HepG2 (cell line): ENCODE measurements around the gene TBC1D16. TPM values are rescaled to one million over a fixed set of nuclear protein-coding genes. Genes with fewer than 3 reads are reported as not detected.
A peak's percentile ranks its signal among the peaks of the same experiment; 100 is the strongest.

Experiments
- FOXK1 ChIP-seq: sonication (generic); formaldehyde crosslinking; IDR thresholded peaks from 2 replicates; pipeline ENCODE4 v1.4.0; 2020; ENCODE audit warnings: low read depth, missing genetic modification reagents, borderline replicate concordance
- HNRNPK ChIP-seq: fragments of 200-400 bp; formaldehyde crosslinking; IDR thresholded peaks from 2 replicates; pipeline ENCODE4 v1.6.1; 2018; ENCODE audit warnings: low read length, low read depth, moderate library complexity, mild to moderate bottlenecking; ENCODE audit not compliant: poor library complexity, severe bottlenecking
- JUNB ChIP-seq: sonication (generic); formaldehyde crosslinking; IDR thresholded peaks from 2 replicates; pipeline ENCODE4 v1.8.0; 2022; ENCODE audit warnings: missing genetic modification reagents, mild to moderate bottlenecking, borderline replicate concordance
- KDM3A ChIP-seq: IDR thresholded peaks from 2 replicates; pipeline ENCODE4 v1.6.1; 2018; ENCODE audit warnings: low read depth, missing compliant biosample characterization
- PCBP2 ChIP-seq: fragments of 200-400 bp; formaldehyde crosslinking; optimal IDR thresholded peaks from 2 replicates; pipeline ENCODE3; 2018; ENCODE audit warnings: low read length, low read depth; ENCODE audit not compliant: poor library complexity, severe bottlenecking
- RBM22 ChIP-seq: fragments of 200-400 bp; formaldehyde crosslinking; optimal IDR thresholded peaks from 2 replicates; pipeline ENCODE3; 2017; ENCODE audit warnings: mild to moderate bottlenecking, low read length, moderate library complexity
- RCOR2 ChIP-seq: IDR thresholded peaks from 2 replicates; pipeline ENCODE4 v1.6.1; 2016; ENCODE audit warnings: missing biosample characterization, missing genetic modification reagents
- YEATS2 ChIP-seq: sonication (generic); formaldehyde crosslinking; IDR thresholded peaks from 2 replicates; pipeline ENCODE4 v1.4.0; 2020; ENCODE audit warnings: missing genetic modification reagents, borderline replicate concordance
- ZBTB10 ChIP-seq: sonication (generic); formaldehyde crosslinking; IDR thresholded peaks from 2 replicates; pipeline ENCODE4 v1.4.0; 2020; ENCODE audit warnings: missing genetic modification reagents, borderline replicate concordance
- ZMAT5 ChIP-seq: sonication (generic); formaldehyde crosslinking; IDR thresholded peaks from 2 replicates; pipeline ENCODE4 v1.5.0; 2020; ENCODE audit warnings: mild to moderate bottlenecking, low read depth, missing genetic modification reagents, borderline replicate concordance
- ZNF496 ChIP-seq: sonication (generic); formaldehyde crosslinking; IDR thresholded peaks from 2 replicates; pipeline ENCODE4 v1.8.1; 2023; ENCODE audit warnings: mild to moderate bottlenecking, moderate library complexity, missing genetic modification reagents; ENCODE audit not compliant: insufficient replicate concordance
- polyA plus RNA-seq, 8 experiments: library from polyadenylated mRNA; depleted of rRNA in 3 of 8; stranded (reverse) in 7 of 8; unstranded in 1 of 8; fragments of >200 nt; fragmentation: Illumina TruSeq in 4 of 8; extraction: Trizol in 4 of 8; gene quantifications; 2 replicates each; pipeline versions ENCODE4 v1.2.1 to v1.2.3, GENCODE V29; 2011 to 2016; ENCODE audit warnings: low read depth in 4 of 8, missing spikeins in 1 of 8, mixed read lengths in 1 of 8; ENCODE audit not compliant: insufficient read depth in 1 of 8
- total RNA-seq, 5 experiments: library from RNA; depleted of rRNA; stranded (reverse); fragments of >200 nt; fragmentation: Illumina TruSeq; extraction: Trizol; gene quantifications; 2 replicates each; pipeline ENCODE4 v1.2.3, GENCODE V29; 2016; ENCODE audit warnings: low read depth in 1 of 5
- TF ChIP-seq, protein P1 (sequence below): sonication (generic); formaldehyde crosslinking; IDR thresholded peaks from 2 replicates; pipeline ENCODE4 v1.5.0; 2020; ENCODE audit warnings: mild to moderate bottlenecking, missing genetic modification reagents
- TF ChIP-seq, protein P2 (sequence below): IDR thresholded peaks from 2 replicates; pipeline ENCODE4 v1.6.1; 2016; ENCODE audit warnings: low read depth, missing genetic modification reagents, missing compliant biosample characterization
- TF ChIP-seq, protein P3 (sequence below): sonication (generic); formaldehyde crosslinking; conservative IDR thresholded peaks from 2 replicates; pipeline ENCODE4 v1.8.0; 2022; ENCODE audit warnings: low read depth, missing genetic modification reagents

TBC1D16 gene
- total and polyA plus RNA-seq, 2 of the 13 experiments (the other 11 are each of a cell fraction or from before 2014, with no cell fraction given) = 14.9 to 24.9 TPM

DNA sequence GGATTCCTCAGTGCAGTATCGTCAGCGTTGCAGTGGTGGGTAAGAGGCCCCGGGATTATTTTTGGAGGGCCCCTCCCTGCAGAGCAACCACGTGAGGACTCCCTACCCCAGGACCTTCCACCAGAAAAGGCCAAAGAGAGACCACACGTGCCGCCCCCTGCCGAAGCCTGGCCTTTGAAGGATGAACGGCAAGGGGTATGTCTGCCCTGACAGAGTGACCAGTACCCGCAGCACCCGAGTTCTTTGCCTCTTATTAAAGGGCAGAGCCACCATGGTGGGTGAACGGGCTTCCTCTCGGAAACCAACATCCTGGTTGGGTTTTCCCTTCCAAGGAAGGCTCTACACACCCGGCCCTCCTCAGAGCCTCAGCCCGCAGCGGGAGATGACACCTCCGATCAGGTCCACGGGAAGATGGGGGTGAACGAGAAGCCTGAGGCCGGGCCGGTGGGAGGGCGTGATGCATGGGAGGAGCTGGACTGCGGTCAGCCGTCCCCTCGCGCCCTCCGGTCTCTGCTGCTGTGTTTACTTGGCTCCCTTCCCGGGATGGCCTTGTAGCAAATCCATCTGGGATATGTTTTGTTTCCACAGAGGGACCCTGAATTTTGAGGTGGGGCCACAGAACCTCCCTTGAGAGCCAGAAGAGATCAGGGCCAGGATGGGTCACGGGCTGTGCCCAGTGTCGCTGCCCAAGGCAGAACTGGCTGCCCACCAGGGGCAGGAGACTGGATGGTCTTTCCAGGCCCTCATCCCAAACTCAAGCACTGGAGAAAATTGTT, 49.1 kb downstream of the TBC1D16 start (continued):
- TF ChIP-seq JUNB (CRISPR knock-in tag) (no peak), KDM3A (CRISPR knock-in tag) (peak; percentile 71; the same call in 1 of the 2 replicates), ZNF496 (CRISPR knock-in tag) (no peak), HNRNPK (no peak), YEATS2 (CRISPR knock-in tag) (no peak), FOXK1 (CRISPR knock-in tag) (peak; percentile 69; the same call in 1 of the 2 replicates), ZMAT5 (no peak), PCBP2 (no peak), ZBTB10 (peak; percentile 90), RBM22 (peak; percentile 23), RCOR2 (CRISPR knock-in tag) (0 out of 2 replicates have a peak, but pooled peaks have one; percentile 49)
- TF ChIP-seq, protein P1, sequence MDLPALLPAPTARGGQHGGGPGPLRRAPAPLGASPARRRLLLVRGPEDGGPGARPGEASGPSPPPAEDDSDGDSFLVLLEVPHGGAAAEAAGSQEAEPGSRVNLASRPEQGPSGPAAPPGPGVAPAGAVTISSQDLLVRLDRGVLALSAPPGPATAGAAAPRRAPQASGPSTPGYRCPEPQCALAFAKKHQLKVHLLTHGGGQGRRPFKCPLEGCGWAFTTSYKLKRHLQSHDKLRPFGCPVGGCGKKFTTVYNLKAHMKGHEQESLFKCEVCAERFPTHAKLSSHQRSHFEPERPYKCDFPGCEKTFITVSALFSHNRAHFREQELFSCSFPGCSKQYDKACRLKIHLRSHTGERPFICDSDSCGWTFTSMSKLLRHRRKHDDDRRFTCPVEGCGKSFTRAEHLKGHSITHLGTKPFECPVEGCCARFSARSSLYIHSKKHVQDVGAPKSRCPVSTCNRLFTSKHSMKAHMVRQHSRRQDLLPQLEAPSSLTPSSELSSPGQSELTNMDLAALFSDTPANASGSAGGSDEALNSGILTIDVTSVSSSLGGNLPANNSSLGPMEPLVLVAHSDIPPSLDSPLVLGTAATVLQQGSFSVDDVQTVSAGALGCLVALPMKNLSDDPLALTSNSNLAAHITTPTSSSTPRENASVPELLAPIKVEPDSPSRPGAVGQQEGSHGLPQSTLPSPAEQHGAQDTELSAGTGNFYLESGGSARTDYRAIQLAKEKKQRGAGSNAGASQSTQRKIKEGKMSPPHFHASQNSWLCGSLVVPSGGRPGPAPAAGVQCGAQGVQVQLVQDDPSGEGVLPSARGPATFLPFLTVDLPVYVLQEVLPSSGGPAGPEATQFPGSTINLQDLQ (CRISPR knock-in tag) = peak; percentile 51; the same call in 1 of the 2 replicates
- TF ChIP-seq, protein P2, sequence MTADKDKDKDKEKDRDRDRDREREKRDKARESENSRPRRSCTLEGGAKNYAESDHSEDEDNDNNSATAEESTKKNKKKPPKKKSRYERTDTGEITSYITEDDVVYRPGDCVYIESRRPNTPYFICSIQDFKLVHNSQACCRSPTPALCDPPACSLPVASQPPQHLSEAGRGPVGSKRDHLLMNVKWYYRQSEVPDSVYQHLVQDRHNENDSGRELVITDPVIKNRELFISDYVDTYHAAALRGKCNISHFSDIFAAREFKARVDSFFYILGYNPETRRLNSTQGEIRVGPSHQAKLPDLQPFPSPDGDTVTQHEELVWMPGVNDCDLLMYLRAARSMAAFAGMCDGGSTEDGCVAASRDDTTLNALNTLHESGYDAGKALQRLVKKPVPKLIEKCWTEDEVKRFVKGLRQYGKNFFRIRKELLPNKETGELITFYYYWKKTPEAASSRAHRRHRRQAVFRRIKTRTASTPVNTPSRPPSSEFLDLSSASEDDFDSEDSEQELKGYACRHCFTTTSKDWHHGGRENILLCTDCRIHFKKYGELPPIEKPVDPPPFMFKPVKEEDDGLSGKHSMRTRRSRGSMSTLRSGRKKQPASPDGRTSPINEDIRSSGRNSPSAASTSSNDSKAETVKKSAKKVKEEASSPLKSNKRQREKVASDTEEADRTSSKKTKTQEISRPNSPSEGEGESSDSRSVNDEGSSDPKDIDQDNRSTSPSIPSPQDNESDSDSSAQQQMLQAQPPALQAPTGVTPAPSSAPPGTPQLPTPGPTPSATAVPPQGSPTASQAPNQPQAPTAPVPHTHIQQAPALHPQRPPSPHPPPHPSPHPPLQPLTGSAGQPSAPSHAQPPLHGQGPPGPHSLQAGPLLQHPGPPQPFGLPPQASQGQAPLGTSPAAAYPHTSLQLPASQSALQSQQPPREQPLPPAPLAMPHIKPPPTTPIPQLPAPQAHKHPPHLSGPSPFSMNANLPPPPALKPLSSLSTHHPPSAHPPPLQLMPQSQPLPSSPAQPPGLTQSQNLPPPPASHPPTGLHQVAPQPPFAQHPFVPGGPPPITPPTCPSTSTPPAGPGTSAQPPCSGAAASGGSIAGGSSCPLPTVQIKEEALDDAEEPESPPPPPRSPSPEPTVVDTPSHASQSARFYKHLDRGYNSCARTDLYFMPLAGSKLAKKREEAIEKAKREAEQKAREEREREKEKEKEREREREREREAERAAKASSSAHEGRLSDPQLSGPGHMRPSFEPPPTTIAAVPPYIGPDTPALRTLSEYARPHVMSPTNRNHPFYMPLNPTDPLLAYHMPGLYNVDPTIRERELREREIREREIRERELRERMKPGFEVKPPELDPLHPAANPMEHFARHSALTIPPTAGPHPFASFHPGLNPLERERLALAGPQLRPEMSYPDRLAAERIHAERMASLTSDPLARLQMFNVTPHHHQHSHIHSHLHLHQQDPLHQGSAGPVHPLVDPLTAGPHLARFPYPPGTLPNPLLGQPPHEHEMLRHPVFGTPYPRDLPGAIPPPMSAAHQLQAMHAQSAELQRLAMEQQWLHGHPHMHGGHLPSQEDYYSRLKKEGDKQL = peak; percentile 88
- TF ChIP-seq, protein P3, sequence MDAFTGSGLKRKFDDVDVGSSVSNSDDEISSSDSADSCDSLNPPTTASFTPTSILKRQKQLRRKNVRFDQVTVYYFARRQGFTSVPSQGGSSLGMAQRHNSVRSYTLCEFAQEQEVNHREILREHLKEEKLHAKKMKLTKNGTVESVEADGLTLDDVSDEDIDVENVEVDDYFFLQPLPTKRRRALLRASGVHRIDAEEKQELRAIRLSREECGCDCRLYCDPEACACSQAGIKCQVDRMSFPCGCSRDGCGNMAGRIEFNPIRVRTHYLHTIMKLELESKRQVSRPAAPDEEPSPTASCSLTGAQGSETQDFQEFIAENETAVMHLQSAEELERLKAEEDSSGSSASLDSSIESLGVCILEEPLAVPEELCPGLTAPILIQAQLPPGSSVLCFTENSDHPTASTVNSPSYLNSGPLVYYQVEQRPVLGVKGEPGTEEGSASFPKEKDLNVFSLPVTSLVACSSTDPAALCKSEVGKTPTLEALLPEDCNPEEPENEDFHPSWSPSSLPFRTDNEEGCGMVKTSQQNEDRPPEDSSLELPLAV (CRISPR knock-in tag) = no peak
